ENCODE data around the gene SPINT2.
A peak's percentile ranks its signal among the peaks of the same experiment; 100 is the strongest.

Gene SPINT2

DNA sequence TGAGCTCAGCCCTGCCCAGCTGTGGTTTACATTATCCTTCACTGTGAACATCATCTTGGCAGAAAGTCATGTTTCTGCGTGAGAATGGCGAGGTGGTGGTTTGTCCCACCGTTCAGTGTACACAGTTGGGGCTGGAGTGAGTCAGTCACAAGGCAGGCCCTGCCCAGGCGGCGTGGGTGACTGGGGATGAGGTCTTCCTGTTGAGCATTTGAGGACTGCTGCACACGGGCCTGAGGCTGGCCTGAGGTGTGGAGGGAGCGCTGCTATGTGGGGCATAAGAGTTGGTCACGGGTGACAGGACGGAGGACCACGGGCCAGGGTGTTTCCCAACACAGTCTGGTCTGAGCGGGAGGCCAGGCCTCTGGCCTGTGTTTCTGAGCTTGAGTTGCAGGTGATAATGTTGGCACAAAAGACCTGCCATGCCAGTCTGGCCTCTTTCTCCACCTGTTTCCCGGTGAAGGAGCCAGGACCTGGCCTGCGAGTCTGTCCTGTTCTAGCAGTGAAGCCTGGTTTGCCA lies 26.3 kb downstream of the SPINT2 start:
- TF ChIP-seq, protein P1, sequence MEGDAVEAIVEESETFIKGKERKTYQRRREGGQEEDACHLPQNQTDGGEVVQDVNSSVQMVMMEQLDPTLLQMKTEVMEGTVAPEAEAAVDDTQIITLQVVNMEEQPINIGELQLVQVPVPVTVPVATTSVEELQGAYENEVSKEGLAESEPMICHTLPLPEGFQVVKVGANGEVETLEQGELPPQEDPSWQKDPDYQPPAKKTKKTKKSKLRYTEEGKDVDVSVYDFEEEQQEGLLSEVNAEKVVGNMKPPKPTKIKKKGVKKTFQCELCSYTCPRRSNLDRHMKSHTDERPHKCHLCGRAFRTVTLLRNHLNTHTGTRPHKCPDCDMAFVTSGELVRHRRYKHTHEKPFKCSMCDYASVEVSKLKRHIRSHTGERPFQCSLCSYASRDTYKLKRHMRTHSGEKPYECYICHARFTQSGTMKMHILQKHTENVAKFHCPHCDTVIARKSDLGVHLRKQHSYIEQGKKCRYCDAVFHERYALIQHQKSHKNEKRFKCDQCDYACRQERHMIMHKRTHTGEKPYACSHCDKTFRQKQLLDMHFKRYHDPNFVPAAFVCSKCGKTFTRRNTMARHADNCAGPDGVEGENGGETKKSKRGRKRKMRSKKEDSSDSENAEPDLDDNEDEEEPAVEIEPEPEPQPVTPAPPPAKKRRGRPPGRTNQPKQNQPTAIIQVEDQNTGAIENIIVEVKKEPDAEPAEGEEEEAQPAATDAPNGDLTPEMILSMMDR (IDR thresholded peaks at IDR 0.05; ENCODE audit: low read depth, low read length, missing control alignments), result no peak
- in situ Hi-C loops (cut with HindIII; ENCODE audit: low sequenced_read_pairs), result no loop called here
- H3K4me3 ChIP-seq (ENCODE audit: low read depth, low read length), result no peak overlapping the region
- peak; percentile 56 for DNase-seq (ENCODE audit: low read depth)

DNA sequence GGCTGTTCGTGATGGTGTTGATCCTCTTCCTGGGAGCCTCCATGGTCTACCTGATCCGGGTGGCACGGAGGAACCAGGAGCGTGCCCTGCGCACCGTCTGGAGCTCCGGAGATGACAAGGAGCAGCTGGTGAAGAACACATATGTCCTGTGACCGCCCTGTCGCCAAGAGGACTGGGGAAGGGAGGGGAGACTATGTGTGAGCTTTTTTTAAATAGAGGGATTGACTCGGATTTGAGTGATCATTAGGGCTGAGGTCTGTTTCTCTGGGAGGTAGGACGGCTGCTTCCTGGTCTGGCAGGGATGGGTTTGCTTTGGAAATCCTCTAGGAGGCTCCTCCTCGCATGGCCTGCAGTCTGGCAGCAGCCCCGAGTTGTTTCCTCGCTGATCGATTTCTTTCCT lies 27.5 kb downstream of the SPINT2 start:
- DNase-seq (ENCODE audit: low read depth), result no peak
- in situ Hi-C loops (cut with HindIII; ENCODE audit: low sequenced_read_pairs), result no loop called here
- H3K4me3 ChIP-seq (ENCODE audit: low read depth, low read length), result no peak overlapping the region
- TF ChIP-seq, protein P1 (IDR thresholded peaks at IDR 0.05; ENCODE audit: low read depth, low read length, missing control alignments), result no peak

GRCh38 chr19:38293281-38293680 lies 28.9 kb downstream of the SPINT2 start:
- TF ChIP-seq, protein P1 (IDR thresholded peaks at IDR 0.05; ENCODE audit: low read depth, low read length, missing control alignments), result no peak
- no peak overlapping the region for H3K4me3 ChIP-seq (ENCODE audit: low read depth, low read length)
- DNase-seq (ENCODE audit: low read depth), result no peak
- in situ Hi-C loops (cut with HindIII; ENCODE audit: low sequenced_read_pairs), result no loop called here

GRCh38 chr19:38294090-38294489 lies 29.7 kb downstream of the SPINT2 start:
- in situ Hi-C loops (cut with HindIII; ENCODE audit: low sequenced_read_pairs), result no loop called here
- H3K4me3 ChIP-seq (ENCODE audit: low read depth, low read length), result no peak overlapping the region
- TF ChIP-seq, protein P1 (IDR thresholded peaks at IDR 0.05; ENCODE audit: low read depth, low read length, missing control alignments), result no peak
- no peak for DNase-seq (ENCODE audit: low read depth)

DNA sequence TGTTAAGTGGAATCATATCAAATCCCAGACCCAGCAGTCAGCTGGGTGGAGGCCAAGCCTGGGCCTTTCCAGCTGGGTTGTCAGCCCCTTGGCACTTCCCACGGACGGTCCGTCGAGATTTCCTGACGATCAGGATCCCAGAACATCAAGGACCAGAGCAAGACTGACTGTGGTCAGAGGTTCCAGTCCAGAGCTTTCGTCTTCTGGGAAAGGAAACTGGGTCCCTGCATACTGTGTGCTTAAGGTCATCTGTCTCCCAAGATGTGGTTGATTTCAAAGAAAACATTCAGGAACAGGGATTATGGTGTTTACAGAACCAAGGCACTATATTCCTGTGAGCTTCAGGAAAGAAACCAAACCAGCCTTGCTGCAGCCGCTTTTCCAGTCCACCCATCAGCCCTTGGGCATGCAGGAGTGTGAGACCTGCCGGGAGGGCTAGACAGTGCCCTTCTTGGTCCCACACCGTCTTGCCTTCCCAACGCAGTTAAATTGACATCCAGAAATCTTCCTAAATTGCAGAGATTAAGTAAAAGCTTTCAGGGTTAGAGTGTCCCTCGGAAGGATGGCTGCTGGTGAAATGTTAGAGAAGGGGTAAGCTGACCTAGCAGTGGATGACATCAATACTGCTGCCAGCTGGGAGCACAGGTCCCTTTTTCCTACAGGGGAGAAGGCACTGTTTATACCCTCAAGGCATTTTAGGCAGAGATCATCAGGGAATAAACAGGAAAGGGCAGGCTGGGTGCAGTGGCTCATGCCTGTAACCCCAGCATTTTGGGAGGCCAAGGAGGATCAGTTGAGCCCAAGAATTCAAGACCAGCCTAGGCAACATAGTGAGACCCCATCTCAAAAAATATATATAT lies 34.7 kb downstream of the SPINT2 start:
- no peak for DNase-seq (ENCODE audit: low read depth)
- in situ Hi-C loops (cut with HindIII; ENCODE audit: low sequenced_read_pairs), result no loop called here
- H3K4me3 ChIP-seq (ENCODE audit: low read depth, low read length), result no peak overlapping the region
- TF ChIP-seq, protein P1 (IDR thresholded peaks at IDR 0.05; ENCODE audit: low read depth, low read length, missing control alignments), result no peak

GRCh38 chr19:38303517-38304351 lies 39.4 kb downstream of the SPINT2 start, which contains the start of gene C19orf33:
C19orf33 (plus strand) TSS chr19:38304251; CDS start chr19:38304262, 11 bp downstream.
- H3K4me3 ChIP-seq (ENCODE audit: low read depth, low read length), result no peak within 1 kb of the TSS
- no peak for DNase-seq (ENCODE audit: low read depth)
- in situ Hi-C loops (cut with HindIII; ENCODE audit: low sequenced_read_pairs), result no loop called here

More at GRCh38 chr19:38303517-38304351, 39.4 kb downstream of the SPINT2 start, which contains the start of gene C19orf33:
- TF ChIP-seq, protein P1 (IDR thresholded peaks at IDR 0.05; ENCODE audit: low read depth, low read length, missing control alignments), result no peak
